ENCODE data around the gene VAPB. TPM values are rescaled to one million over a fixed set of nuclear protein-coding genes. Genes with fewer than 3 reads are reported as not detected.
A peak's percentile ranks its signal among the peaks of the same experiment; 100 is the strongest.

Gene VAPB
- total and polyA plus RNA-seq, 2 donors from 2014 or later = 49.3 to 60.4 TPM

DNA sequence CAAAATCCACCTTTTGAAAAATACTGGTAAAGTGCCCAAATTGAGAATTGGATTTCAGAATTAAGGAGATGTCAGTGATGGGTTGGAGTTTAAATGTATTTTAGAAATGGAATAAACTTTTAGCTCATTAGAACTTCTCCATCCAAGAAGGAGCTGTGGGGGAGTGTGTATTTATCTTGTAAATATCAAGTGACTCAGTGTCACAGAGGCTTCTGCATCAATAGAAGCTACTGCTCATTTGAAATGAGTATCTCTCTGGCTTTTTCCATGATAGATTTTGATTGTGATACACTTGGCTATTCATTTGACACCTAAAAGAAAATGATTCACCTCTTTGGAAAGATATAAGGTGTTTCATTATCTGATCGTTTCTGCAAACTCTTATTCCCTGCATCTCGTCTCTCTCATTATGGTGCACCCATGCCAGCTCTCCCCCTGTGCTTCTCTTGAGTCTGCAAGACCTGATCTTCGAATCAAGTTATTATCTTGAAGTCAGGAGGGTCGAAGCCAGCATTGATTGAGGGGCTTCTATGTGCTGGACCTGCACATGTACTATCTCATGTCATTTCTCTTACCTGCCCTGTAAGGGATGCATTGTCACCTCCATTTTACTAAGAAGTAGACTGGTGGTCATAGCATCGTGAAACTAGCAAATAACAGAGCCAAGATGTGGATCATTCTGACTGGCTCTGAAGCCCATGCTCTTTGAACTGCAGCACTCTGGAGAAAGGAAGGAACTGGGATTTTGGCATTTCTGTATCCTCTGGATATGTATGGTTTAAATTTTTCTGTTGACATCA is 30.1 kb downstream of the VAPB start:
- no peak overlapping the region for H3K9ac ChIP-seq (ENCODE audit: low read length in 3 of 3)
- H3K4me1 ChIP-seq (ENCODE audit: control insufficient read depth in 2 of 3, insufficient read depth in 2 of 3, low read depth in 1 of 3, low read length in 3 of 3) = peaks cover 0 to 14% (median 9%) of the 10 kb centered on the region in 3 donors
- no peaks in the 10 kb centered on the region for H3K27me3 ChIP-seq (ENCODE audit: control insufficient read depth, insufficient read depth, low read length)
- H3K4me3 ChIP-seq (ENCODE audit: low read length in 3 of 3) = no peak overlapping the region
- peak in 1 of 5 donors; percentile 54 for DNase-seq
- intact Hi-C loops (cut with DNase I) = no loop called here
- TF ChIP-seq, protein P1, sequence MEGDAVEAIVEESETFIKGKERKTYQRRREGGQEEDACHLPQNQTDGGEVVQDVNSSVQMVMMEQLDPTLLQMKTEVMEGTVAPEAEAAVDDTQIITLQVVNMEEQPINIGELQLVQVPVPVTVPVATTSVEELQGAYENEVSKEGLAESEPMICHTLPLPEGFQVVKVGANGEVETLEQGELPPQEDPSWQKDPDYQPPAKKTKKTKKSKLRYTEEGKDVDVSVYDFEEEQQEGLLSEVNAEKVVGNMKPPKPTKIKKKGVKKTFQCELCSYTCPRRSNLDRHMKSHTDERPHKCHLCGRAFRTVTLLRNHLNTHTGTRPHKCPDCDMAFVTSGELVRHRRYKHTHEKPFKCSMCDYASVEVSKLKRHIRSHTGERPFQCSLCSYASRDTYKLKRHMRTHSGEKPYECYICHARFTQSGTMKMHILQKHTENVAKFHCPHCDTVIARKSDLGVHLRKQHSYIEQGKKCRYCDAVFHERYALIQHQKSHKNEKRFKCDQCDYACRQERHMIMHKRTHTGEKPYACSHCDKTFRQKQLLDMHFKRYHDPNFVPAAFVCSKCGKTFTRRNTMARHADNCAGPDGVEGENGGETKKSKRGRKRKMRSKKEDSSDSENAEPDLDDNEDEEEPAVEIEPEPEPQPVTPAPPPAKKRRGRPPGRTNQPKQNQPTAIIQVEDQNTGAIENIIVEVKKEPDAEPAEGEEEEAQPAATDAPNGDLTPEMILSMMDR (IDR thresholded peaks at IDR 0.05; ENCODE audit: borderline replicate concordance, extremely low read depth, insufficient read depth) = no peak
- H3K36me3 ChIP-seq (ENCODE audit: control insufficient read depth in 2 of 3, insufficient read depth in 3 of 3, low read length in 3 of 3) = peaks cover 3 to 7% (median 6%) of the 10 kb centered on the region in 3 donors
- H3K27ac ChIP-seq (ENCODE audit: low read depth in 2 of 2, low read length in 2 of 2) = no peak overlapping the region
- H3K9me3 ChIP-seq (ENCODE audit: control insufficient read depth in 2 of 3, insufficient read depth in 1 of 3, low read length in 3 of 3) = no peaks in the 10 kb centered on the region
- FAIRE-seq = no peak

DNA sequence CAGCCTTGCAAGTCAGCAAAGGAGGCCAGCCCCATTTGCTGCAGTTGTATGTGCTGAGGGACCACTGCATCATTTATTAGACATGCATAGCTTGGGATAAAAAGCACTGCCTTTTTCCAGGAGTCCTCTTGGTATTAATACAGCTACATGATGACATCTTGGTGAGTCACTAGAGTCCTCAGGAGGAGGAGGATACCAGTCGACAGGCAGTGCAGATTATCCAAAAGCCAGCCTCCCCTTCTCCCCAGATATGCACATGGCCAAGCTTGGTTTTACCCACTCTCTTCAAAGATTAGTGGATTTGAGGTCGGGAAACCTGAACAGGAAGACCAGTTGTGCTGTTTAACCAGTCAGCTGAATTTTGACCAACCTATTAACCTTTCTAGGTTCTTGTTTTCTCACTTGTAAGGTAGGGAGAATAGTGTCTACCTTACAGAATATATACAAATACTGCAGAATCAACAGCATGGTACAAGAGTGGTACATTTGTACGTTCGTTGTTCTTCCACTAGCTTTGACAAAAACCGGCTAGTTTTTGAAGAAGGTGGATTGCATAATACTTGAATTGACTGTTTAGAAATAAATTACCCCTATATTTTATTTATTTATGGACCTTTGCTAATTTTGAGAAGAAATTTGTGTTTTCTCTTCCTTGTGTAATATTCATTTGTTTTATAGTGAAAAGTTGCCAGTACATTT is 31.9 kb downstream of the VAPB start:
- no peak for FAIRE-seq
- Histone ChIP-seq H3K9ac (ENCODE audit: low read length in 3 of 3) (no peak overlapping the region), H3K4me1 (ENCODE audit: control insufficient read depth in 2 of 3, insufficient read depth in 2 of 3, low read depth in 1 of 3, low read length in 3 of 3) (peaks cover 0 to 20% (median 15%) of the 10 kb centered on the region in 3 donors), H3K36me3 (ENCODE audit: control insufficient read depth in 2 of 3, insufficient read depth in 3 of 3, low read length in 3 of 3) (peaks cover 3 to 7% (median 6%) of the 10 kb centered on the region in 3 donors), H3K4me3 (ENCODE audit: low read length in 3 of 3) (no peak overlapping the region), H3K9me3 (ENCODE audit: control insufficient read depth in 2 of 3, insufficient read depth in 1 of 3, low read length in 3 of 3) (no peaks in the 10 kb centered on the region), H3K27me3 (ENCODE audit: control insufficient read depth, insufficient read depth, low read length) (no peaks in the 10 kb centered on the region), H3K27ac (ENCODE audit: low read depth in 2 of 2, low read length in 2 of 2) (peak overlapping the region in 1 of 2 donors; percentile 26)
- DNase-seq = no peak
- TF ChIP-seq, protein P1 (IDR thresholded peaks at IDR 0.05; ENCODE audit: borderline replicate concordance, extremely low read depth, insufficient read depth) = no peak
- intact Hi-C loops (cut with DNase I) = no loop called here

DNA sequence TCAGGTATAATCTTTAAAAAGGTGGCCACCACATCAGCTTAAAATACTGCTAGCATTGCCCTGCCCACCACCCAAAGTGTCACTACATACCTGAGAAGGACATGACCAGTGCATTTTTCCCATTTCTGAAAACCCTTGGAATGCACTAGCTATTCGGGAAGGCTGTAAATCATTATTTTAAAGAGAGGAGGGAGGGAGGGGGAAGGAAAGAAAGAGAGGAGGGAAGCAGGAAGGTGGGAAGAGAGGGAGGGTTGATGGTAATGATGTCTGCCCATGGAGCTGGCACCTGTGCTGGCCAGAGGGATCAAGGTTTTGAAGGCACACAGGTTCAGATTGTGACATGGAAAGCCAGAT is 32.4 kb downstream of the VAPB start:
- DNase-seq (peak in 2 of 5 donors; percentile 39 to 41), FAIRE-seq (no peak)
- H3K27ac ChIP-seq (ENCODE audit: low read depth in 2 of 2, low read length in 2 of 2) = no peak overlapping the region
- TF ChIP-seq, protein P1 (IDR thresholded peaks at IDR 0.05; ENCODE audit: borderline replicate concordance, extremely low read depth, insufficient read depth) = no peak
- no peaks in the 10 kb centered on the region for H3K27me3 ChIP-seq (ENCODE audit: control insufficient read depth, insufficient read depth, low read length)
- H3K36me3 ChIP-seq (ENCODE audit: control insufficient read depth in 2 of 3, insufficient read depth in 3 of 3, low read length in 3 of 3) = peaks cover 3 to 7% (median 6%) of the 10 kb centered on the region in 3 donors
- intact Hi-C loops (cut with DNase I) = no loop called here
- H3K4me3 ChIP-seq (ENCODE audit: low read length in 3 of 3) = no peak overlapping the region
- H3K9me3 ChIP-seq (ENCODE audit: control insufficient read depth in 2 of 3, insufficient read depth in 1 of 3, low read length in 3 of 3) = no peaks in the 10 kb centered on the region
- peaks cover 0 to 19% (median 15%) of the 10 kb centered on the region in 3 donors for H3K4me1 ChIP-seq (ENCODE audit: control insufficient read depth in 2 of 3, insufficient read depth in 2 of 3, low read depth in 1 of 3, low read length in 3 of 3)
- H3K9ac ChIP-seq (ENCODE audit: low read length in 3 of 3) = no peak overlapping the region
